ENCODE results near the gene MAP2.
"Not testable (repeated sequence)": the region's sequence is repeated elsewhere in the genome, so short reads cannot be mapped to it uniquely, and the experiment has no call there.

Gene MAP2

DNA sequence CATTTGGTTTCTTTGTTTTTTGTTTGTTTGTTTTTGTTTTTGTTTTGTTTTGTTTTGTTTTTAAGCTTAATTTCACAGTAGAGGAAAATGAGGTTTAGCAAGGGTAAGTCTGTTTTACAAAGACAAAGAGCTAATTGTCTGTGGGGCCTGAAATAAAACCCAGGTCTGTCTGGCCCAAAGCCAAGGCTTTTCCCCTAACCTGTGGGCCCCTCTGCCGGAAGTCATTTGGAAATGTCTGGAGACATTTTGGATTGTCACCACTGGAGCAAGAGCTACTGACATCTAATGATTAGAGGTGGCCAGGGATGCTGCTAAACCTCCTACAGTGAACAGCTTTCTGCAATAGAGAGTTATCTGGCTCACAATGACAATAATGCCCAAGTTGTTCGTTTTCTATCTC lies 167.2 kb downstream of the MAP2 start:
- no peak for DNase-seq (ENCODE audit: low read depth in 2 of 2)

- no peak for DNase-seq (ENCODE audit: low read depth in 2 of 2)
Observed at GRCh38 chr2:209592106-209592505, 168.3 kb downstream of the MAP2 start.

GRCh38 chr2:209593930-209594329 lies 170.1 kb downstream of the MAP2 start:
- no peak for DNase-seq (ENCODE audit: low read depth in 2 of 2)

DNA sequence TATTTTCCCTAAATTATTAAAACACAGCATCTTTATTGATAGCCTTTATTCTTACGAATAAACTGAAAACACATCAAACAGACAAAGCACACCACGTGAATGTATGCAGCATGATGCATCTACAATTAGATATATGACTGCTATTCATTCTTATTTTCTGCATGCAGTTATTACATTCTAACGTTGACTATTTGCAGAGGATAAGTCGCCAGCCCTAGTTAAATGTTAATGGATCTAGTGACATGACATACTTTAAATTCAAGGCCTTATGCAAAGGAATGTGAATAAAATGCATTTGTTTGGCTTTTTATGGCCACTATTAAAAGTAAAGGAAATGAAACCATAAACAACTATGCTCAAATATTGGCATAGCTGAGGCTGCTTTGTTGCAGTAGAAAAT lies 172.4 kb downstream of the MAP2 start:
- no peak for DNase-seq (ENCODE audit: low read depth in 2 of 2)

DNA sequence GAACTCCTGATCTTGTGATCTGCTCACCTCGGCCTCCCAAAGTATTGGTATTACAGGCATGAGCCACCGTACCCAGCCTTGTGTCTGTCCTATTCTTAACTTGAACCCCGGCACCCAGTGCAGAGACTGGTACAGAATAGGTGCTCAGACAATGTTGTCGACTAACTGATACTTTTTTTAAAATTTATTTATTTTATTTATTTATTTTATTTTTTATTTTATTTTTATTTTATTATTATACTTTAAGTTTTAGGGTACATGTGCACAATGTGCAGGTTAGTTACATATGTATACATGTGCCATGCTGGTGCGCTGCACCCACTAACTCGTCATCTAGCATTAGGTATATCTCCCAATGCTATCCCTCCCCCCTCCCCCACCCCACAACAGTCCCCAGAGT lies 174.4 kb downstream of the MAP2 start:
- not testable (repeated sequence) for DNase-seq (ENCODE audit: low read depth in 2 of 2)

- no peak for DNase-seq (ENCODE audit: low read depth in 2 of 2)
Observed at GRCh38 chr2:209600341-209601171, 176.7 kb downstream of the MAP2 start.

DNA sequence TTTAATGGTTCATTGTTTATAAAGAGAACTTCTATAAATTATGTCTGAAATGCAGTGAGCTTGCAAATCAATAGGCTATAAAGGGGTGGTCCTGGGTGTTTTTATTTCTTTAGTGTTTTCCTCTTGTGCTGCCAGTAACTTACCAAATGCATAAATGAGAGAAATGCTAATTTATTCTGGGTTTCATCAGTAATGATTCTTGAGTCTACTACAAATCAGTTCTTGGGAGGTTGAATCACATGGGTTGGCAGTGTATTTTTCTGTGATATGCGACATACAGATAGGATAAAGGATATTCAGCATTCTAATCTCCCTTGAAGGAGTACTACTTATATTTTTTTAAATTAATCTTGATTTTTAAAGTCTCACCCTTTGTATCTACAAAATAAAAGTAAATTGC lies 177.7 kb downstream of the MAP2 start:
- no peak for DNase-seq (ENCODE audit: low read depth in 2 of 2)

GRCh38 chr2:209602259-209602658 lies 178.4 kb downstream of the MAP2 start:
- no peak for DNase-seq (ENCODE audit: low read depth in 2 of 2)

DNA sequence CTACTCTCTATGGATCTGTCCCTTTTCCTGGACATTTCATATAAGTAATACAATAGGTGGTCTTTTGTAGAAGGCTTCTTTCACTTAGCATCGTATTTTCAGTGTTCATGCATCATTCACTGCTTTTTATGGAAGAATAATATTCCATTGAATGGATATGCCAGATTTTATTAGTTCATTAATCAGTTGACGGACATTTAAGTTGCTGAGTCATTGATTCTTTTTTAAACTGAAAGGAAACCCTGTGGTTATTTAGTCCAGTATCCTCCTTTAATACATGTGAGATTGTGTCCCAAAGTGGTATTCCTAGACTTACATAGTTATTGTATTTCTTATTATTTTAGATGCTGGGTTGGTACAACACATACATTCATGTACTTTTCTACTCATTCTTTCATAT lies 185.7 kb downstream of the MAP2 start:
- DNase-seq (ENCODE audit: low read depth in 2 of 2), result no peak

DNA sequence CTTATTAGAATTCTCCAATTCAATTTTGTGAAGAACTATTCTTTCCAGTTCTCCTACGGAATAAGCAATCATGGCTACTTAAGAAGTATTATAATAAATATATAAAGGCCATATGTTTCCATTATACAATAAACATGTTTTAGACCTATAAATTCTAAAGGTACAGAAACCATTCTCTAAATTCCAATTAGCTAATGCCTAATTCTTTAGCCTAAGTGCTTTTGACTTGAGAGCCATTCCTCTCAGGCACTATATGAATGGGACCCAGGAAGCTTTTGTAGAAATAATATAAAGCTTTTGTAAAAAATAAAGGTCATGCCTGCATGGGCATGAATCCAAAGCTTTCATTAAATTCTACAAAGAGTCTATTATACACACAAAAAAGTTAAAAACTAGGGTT lies 186.8 kb downstream of the MAP2 start:
- DNase-seq (ENCODE audit: low read depth in 2 of 2), result no peak

- DNase-seq (ENCODE audit: low read depth in 2 of 2), result no peak
Observed at GRCh38 chr2:209613649-209614305, 189.9 kb downstream of the MAP2 start.

DNA sequence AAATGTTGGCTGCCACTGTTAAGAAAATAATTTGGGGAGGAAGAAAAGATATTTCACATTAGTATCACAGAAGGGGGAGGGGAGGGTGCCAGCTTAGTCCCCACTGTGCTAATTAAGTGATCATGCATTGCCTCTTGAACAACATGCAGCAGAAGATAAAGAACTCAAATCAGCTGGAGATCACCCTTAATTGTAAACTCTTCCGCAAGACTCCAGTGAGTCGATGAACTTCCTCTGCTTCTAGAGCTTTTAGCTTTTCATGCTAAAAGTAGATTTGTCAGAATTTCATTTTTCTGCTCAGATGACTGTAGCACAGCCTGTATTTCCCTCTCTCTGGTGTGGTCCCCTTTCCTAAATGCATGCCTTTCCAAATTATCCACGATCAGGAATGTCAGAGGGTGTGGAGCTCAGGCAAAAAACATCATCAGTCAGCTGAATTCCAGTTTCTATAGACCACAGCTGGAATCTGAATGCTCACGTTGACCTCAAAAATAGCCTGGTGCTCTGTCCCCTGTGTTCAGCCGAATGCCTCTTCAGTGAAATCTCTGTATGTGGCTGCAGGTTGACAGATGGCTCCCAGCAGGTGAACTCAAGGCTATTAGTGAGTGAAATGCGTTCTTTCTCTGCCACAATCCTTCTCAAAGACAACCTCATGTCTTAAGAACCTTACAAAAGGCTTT lies 191.0 kb downstream of the MAP2 start:
- DNase-seq (ENCODE audit: low read depth in 2 of 2), result no peak

DNA sequence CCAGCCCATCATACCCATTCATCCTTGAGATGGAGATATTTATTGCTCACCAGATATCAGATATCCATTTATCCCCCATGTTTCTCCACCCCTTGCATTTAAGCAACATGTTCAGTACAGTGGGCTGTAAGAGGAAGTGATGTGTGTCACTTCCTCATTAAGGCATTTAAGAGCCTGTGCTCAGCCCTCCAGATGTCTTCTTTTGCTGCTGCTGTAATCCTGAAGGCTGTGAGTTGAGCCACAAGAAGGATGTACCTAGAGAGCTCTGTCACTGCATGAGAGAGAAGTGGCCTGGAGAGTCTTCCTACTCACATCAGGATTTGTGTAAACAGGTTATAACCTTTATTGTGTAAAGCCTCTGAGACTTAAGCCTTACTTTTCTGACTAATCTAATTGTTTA lies 195.9 kb downstream of the MAP2 start:
- no peak for DNase-seq (ENCODE audit: low read depth in 2 of 2)

GRCh38 chr2:209624192-209624938 lies 200.5 kb downstream of the MAP2 start:
- DNase-seq (ENCODE audit: low read depth in 2 of 2), result no peak

GRCh38 chr2:209629597-209629996 lies 205.8 kb downstream of the MAP2 start:
- DNase-seq (ENCODE audit: low read depth in 2 of 2), result no peak

DNA sequence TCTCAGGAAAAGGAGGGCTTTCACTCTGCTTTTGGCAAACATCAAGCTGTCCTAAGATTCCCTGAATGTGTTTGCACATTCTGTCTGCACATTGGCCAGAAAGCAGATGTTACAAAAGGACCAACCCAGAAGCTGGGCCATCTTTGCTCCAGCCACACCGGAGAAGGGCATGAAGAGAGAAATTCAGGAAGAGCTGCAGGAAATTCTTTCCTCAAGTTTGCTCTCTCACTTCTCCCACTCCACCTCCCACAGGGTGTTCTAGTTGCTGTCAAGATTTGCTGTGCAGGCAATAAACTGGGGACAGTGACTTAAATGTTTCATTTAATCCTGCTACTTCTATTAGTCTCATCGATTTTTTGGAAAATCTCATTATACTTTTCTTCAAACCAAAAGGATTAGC lies 210.1 kb downstream of the MAP2 start:
- no peak for DNase-seq (ENCODE audit: low read depth in 2 of 2)

DNA sequence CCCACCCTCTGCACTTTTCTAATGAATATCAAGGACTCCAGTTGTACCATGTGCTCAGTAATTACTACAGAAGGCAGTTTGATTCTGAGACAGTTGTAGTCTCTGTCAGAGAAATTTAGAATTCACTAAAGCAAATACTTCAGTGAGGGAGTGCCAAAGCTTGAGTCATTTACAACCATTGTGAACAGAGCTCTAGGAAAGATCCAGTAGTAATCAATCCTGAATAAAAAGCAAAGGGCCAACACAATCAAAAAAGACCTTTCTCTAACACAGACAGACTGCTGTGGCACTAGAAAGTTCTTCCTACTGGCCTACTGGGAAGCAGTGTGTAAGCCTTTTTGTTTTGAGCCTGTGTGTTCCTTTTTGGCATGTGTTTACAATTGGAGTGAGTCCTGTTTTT lies 212.2 kb downstream of the MAP2 start:
- no peak for DNase-seq (ENCODE audit: low read depth in 2 of 2)

DNA sequence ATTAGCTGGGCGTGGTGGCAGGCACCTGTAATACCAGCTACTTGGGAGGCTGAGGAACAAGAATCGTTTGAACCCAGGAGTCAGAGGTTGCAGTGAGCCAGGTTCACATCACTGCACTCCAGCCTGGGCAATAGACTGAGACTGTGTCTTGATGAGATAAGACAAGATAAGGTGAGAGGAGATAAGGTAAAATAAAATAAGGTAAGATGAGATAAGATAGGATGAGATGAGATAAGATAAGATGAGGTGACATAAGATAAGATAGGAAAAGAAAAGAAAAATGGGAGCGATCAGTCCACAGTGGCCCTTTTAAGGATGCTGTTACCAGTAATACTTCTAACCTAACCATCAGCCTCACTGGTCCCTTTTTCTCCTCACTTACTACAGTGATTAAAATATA lies 213.4 kb downstream of the MAP2 start:
- no peak for DNase-seq (ENCODE audit: low read depth in 2 of 2)

DNA sequence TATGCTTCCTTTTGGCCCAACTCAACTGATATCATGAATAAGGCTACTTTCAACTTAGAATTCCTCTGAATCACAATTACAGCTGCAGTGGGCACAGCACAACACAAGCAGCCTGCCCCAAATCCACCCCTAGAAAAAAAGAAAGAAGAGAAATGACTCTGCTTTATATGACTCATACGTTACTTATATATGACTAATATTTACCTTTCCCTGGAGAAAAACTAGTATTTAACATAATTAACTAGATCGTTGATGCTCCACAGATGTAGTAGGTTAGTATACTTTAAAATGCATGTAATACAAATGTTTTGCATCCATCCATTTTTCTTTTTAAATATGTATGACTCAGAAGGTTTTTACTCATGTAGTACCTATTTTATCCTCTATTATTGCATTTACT lies 214.5 kb downstream of the MAP2 start:
- no peak for DNase-seq (ENCODE audit: low read depth in 2 of 2)

- no peak for DNase-seq (ENCODE audit: low read depth in 2 of 2)
Observed at GRCh38 chr2:209640358-209640757, 216.5 kb downstream of the MAP2 start.

DNA sequence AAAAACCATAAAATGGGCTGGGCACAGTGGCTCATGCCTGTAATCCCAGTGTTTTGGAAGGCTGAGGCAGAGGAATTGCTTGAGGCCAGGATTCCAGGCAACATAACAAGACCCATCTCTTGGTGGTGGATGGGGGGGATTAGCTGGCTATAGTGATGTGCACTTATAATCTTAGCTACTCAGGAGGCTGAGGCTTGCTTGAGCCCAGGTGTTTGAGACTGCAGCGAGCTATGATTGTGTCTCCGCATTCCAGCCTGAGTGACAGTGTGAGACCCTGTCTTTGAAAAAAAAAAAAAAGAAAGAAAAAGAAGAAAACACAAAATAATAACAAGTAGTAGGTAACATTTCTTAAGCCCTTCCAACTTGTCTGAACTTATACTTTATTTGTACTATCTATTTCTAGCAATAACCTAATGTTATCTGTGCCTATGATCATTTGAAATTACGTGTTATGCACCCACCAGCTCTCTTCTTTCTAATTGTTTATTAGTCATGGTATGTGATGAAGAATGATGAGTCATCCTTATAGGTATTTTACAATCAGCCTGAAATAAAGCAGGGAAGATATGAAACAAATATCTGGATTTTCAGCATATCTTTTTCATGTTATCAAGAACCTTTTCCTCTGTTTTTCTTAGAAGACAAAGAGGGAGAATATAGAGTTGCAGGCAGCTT lies 218.4 kb downstream of the MAP2 start:
- no peak for DNase-seq (ENCODE audit: low read depth in 2 of 2)

DNA sequence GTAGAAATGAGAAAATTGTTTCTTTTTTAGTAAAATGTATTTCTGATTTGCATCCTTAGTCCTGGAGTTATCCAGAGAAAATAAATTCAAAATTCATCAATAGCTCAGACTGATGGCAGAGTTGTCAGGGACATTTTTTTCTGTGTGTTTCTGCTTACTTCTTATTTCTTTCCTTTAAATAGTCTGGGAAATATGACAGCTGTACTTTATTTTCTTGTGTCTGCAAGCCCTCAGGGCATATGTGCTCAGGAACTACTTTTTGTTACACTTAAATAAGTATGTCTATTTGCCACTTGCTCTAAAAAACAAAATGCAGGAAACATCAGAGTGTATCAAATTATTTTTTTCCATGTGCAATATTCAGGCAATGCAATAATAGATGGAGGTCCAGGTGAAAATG lies 221.0 kb downstream of the MAP2 start:
- DNase-seq (ENCODE audit: low read depth in 2 of 2), result no peak

Data from stimulated activated CD8-positive, alpha-beta memory T cell treated with anti-CD3 and anti-CD28 coated beads, Interleukin-15, amount 100 ng/mL, for 4 hours (primary cell).